ENCODE data around the gene ME1.

DNA sequence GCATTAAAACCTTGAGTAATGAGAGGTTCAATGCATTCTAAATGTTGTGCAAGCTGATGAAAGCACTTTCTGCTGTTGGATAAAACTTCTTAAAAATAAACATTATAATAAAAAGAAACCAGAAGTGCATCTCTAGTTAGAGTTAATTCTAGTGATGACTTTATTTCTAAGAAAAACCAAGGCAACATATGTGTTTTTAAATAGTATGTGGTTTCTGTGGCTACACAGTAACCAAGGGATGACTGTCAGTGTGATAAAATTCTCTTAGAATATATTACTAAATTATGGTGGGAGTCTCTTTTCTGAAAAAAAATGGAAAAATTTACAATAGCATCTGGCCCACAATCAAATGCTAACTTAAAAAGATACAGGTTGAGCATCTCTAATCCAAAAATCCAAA is 117.0 kb downstream of the ME1 start:
- TF ChIP-seq SIN3A (IDR thresholded peaks at IDR 0.05; ENCODE audit: borderline replicate concordance, insufficient read depth, low read length): no peak
- TF ChIP-seq POLR2AphosphoS5 (IDR thresholded peaks at IDR 0.05; ENCODE audit: low read depth, low read length): no peak
